Suprapubic skin (tissue), 3 donors: Measurements from ENCODE around the gene SETD2.

Source experiments
- POLR2A ChIP-seq, 2 donors: fragments of 450-650 bp; IDR thresholded peaks; one replicate each; pipeline ENCODE4 v1.6.1; 2017; ENCODE audit warnings: antibody characterized with exemption in 2 of 2, mild to moderate bottlenecking in 2 of 2, moderate library complexity in 2 of 2
- TF ChIP-seq, protein P1 (sequence below), 2 donors: fragments of 200-600 bp in 1 of 2; fragments of 450-650 bp in 1 of 2; sonication (generic) in 1 of 2; IDR thresholded peaks; one replicate each; pipeline ENCODE4 v1.5.1; 2016 to 2019; ENCODE audit warnings: antibody characterized with exemption in 2 of 2, mild to moderate bottlenecking in 1 of 2, moderate library complexity in 1 of 2

DNA sequence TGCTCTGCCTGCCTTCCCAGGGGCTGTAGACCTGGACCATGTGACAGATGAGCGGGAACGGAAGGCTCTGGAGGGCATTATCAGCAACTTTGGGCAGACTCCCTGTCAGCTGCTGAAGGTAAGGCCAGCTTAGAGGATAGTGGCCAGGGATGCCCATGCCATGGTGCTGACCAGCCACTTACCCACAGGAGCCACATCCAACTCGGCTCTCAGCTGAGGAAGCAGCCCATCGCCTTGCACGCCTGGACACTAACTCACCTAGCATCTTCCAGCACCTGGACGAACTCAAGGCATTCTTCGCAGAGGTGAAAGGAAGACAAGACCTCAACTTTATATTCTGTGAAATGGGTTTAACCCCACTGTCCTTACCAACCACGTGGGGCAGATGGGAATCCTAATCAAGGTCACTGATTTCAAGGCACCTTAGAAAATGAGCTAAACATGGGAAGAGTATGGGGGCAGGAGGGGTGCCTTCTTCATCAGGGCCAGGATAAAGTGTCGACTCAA lies 157.7 kb downstream of the SETD2 start:
- no peak for TF ChIP-seq POLR2A (IDR thresholded peaks at IDR 0.05)
- TF ChIP-seq, protein P1, sequence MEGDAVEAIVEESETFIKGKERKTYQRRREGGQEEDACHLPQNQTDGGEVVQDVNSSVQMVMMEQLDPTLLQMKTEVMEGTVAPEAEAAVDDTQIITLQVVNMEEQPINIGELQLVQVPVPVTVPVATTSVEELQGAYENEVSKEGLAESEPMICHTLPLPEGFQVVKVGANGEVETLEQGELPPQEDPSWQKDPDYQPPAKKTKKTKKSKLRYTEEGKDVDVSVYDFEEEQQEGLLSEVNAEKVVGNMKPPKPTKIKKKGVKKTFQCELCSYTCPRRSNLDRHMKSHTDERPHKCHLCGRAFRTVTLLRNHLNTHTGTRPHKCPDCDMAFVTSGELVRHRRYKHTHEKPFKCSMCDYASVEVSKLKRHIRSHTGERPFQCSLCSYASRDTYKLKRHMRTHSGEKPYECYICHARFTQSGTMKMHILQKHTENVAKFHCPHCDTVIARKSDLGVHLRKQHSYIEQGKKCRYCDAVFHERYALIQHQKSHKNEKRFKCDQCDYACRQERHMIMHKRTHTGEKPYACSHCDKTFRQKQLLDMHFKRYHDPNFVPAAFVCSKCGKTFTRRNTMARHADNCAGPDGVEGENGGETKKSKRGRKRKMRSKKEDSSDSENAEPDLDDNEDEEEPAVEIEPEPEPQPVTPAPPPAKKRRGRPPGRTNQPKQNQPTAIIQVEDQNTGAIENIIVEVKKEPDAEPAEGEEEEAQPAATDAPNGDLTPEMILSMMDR (IDR thresholded peaks at IDR 0.05) = no peak
